ENCODE data around the gene WDR26. TPM values are rescaled to one million over a fixed set of nuclear protein-coding genes. Genes with fewer than 3 reads are reported as not detected.
A peak's percentile ranks its signal among the peaks of the same experiment; 100 is the strongest.
"Not testable (repeated sequence)": the region's sequence is repeated elsewhere in the genome, so short reads cannot be mapped to it uniquely, and the experiment has no call there.

WDR26 gene
- 71.2 TPM for polyA plus RNA-seq (2013, experiment 1 of 2)
- 67.9 TPM for polyA plus RNA-seq (2013, experiment 2 of 2)

GRCh38 chr1:224434691-224435317 is at the start of gene WDR26:
Gene WDR26 (minus strand): TSS chr1:224434797.
- Histone ChIP-seq H3K9ac (ENCODE audit: low read length) (peak within 1 kb of the TSS; percentile 97), H3K14ac (ENCODE audit: low read length in 2 of 2) (peak within 1 kb of the TSS; percentile 6 to 99), H3K4me2 (ENCODE audit: low read length, poor library complexity, severe bottlenecking) (peak within 1 kb of the TSS; percentile 79), H2BK5ac (ENCODE audit: low read depth, low read length, poor library complexity, severe bottlenecking) (peak within 1 kb of the TSS; percentile 22), H4K8ac (ENCODE audit: low read length) (peak within 1 kb of the TSS; percentile 93), H2BK12ac (ENCODE audit: low read length in 2 of 2) (peak within 1 kb of the TSS in 1 of 2 experiments; percentile 93), H3K4me1 (ENCODE audit: control insufficient read depth, insufficient read depth, low read depth, low read length) (peaks cover 7% of the 10 kb centered on the region), H3K23ac (ENCODE audit: low read length in 2 of 2) (peak within 1 kb of the TSS in 1 of 2 experiments; percentile 91), H2AK5ac (ENCODE audit: low read length, severe bottlenecking) (no peak within 1 kb of the TSS), H3K27me3 (ENCODE audit: control insufficient read depth in 1 of 2, insufficient read depth in 1 of 2, low read length in 2 of 2) (no peaks in the 10 kb centered on the region), H3K9me3 (ENCODE audit: control insufficient read depth, low read length) (no peaks in the 10 kb centered on the region), H2AFZ (ENCODE audit: low read depth, low read length) (peak within 1 kb of the TSS; percentile 83), H3K4ac (ENCODE audit: low read depth in 1 of 2, low read length in 2 of 2) (peak within 1 kb of the TSS; percentile 58 to 86), H3K36me3 (ENCODE audit: control insufficient read depth in 1 of 2, insufficient read depth in 2 of 2, low read depth in 1 of 2, low read length in 2 of 2) (peaks cover 0 to 18% of the 10 kb centered on the region in 2 experiments), H3K27ac (ENCODE audit: low read length, poor library complexity, severe bottlenecking) (peak within 1 kb of the TSS; percentile 75), H2BK15ac (ENCODE audit: low read depth, poor library complexity, severe bottlenecking) (peak within 1 kb of the TSS; percentile 48), H3K4me3 (ENCODE audit: insufficient read depth in 1 of 2, low read depth in 1 of 2, low read length in 2 of 2) (peak within 1 kb of the TSS; percentile 97 to 100), H3K18ac (ENCODE audit: low read depth in 1 of 2, low read length in 2 of 2) (peak within 1 kb of the TSS; percentile 89 to 98), H3K79me1 (replicated peaks; ENCODE audit: low read length, poor library complexity, severe bottlenecking) (peaks cover 6% of the 10 kb centered on the region), H2BK120ac (ENCODE audit: low read depth, low read length) (peak within 1 kb of the TSS; percentile 90), H4K91ac (ENCODE audit: low read length) (peak within 1 kb of the TSS; percentile 96)
- WGBS = under 1% methylated on average over 37 of the region's 46 CpGs
- DNase-seq = peak; percentile 91

- not testable (repeated sequence) for H3K27ac ChIP-seq (ENCODE audit: low read length, poor library complexity, severe bottlenecking); DNase-seq; H3K27me3 ChIP-seq (ENCODE audit: control insufficient read depth in 1 of 2, insufficient read depth in 1 of 2, low read length in 2 of 2); H3K4me3 ChIP-seq (ENCODE audit: insufficient read depth in 1 of 2, low read depth in 1 of 2, low read length in 2 of 2); H3K4me1 ChIP-seq (ENCODE audit: control insufficient read depth, insufficient read depth, low read depth, low read length); H2BK15ac ChIP-seq (ENCODE audit: low read depth, poor library complexity, severe bottlenecking); H3K14ac ChIP-seq (ENCODE audit: low read length in 2 of 2); H3K9me3 ChIP-seq (ENCODE audit: control insufficient read depth, low read length); H3K36me3 ChIP-seq (ENCODE audit: control insufficient read depth in 1 of 2, insufficient read depth in 2 of 2, low read depth in 1 of 2, low read length in 2 of 2); H3K79me1 ChIP-seq (replicated peaks; ENCODE audit: low read length, poor library complexity, severe bottlenecking); H4K91ac ChIP-seq (ENCODE audit: low read length); H3K23ac ChIP-seq (ENCODE audit: low read length in 2 of 2); H3K18ac ChIP-seq (ENCODE audit: low read depth in 1 of 2, low read length in 2 of 2); H2AK5ac ChIP-seq (ENCODE audit: low read length, severe bottlenecking); H3K9ac ChIP-seq (ENCODE audit: low read length); H2BK12ac ChIP-seq (ENCODE audit: low read length in 2 of 2); H2BK120ac ChIP-seq (ENCODE audit: low read depth, low read length); H4K8ac ChIP-seq (ENCODE audit: low read length); H2BK5ac ChIP-seq (ENCODE audit: low read depth, low read length, poor library complexity, severe bottlenecking); H3K4me2 ChIP-seq (ENCODE audit: low read length, poor library complexity, severe bottlenecking); H2AFZ ChIP-seq (ENCODE audit: low read depth, low read length); H3K4ac ChIP-seq (ENCODE audit: low read depth in 1 of 2, low read length in 2 of 2)
- WGBS = 98% methylated on average over 7 of the region's 7 CpGs
Observed at GRCh38 chr1:224483206-224483605, 48.6 kb upstream of the WDR26 start.

- H3K18ac ChIP-seq (ENCODE audit: low read depth in 1 of 2, low read length in 2 of 2) = no peak overlapping the region
- H2BK120ac ChIP-seq (ENCODE audit: low read depth, low read length) = no peak overlapping the region
- DNase-seq = no peak
- H3K27me3 ChIP-seq (ENCODE audit: control insufficient read depth in 1 of 2, insufficient read depth in 1 of 2, low read length in 2 of 2) = no peaks in the 10 kb centered on the region
- H3K27ac ChIP-seq (ENCODE audit: low read length, poor library complexity, severe bottlenecking) = no peak overlapping the region
- H2BK12ac ChIP-seq (ENCODE audit: low read length in 2 of 2) = no peak overlapping the region
- H3K4me3 ChIP-seq (ENCODE audit: insufficient read depth in 1 of 2, low read depth in 1 of 2, low read length in 2 of 2) = no peak overlapping the region
- H3K14ac ChIP-seq (ENCODE audit: low read length in 2 of 2) = no peak overlapping the region
- 79% methylated on average over 4 of the region's 4 CpGs for WGBS
- no peaks in the 10 kb centered on the region for H3K79me1 ChIP-seq (replicated peaks; ENCODE audit: low read length, poor library complexity, severe bottlenecking)
- no peaks in the 10 kb centered on the region for H3K36me3 ChIP-seq (ENCODE audit: control insufficient read depth in 1 of 2, insufficient read depth in 2 of 2, low read depth in 1 of 2, low read length in 2 of 2)
- no peak overlapping the region for H2BK5ac ChIP-seq (ENCODE audit: low read depth, low read length, poor library complexity, severe bottlenecking)
- H4K8ac ChIP-seq (ENCODE audit: low read length) = no peak overlapping the region
- peak overlapping the region in 1 of 2 experiments; percentile 5 for H3K23ac ChIP-seq (ENCODE audit: low read length in 2 of 2)
- no peak overlapping the region for H4K91ac ChIP-seq (ENCODE audit: low read length)
- H3K4me2 ChIP-seq (ENCODE audit: low read length, poor library complexity, severe bottlenecking) = no peak overlapping the region
- H2BK15ac ChIP-seq (ENCODE audit: low read depth, poor library complexity, severe bottlenecking) = no peak overlapping the region
- peaks cover 8% of the 10 kb centered on the region for H3K9me3 ChIP-seq (ENCODE audit: control insufficient read depth, low read length)
- H2AFZ ChIP-seq (ENCODE audit: low read depth, low read length) = no peak overlapping the region
- no peak overlapping the region for H3K9ac ChIP-seq (ENCODE audit: low read length)
- H3K4me1 ChIP-seq (ENCODE audit: control insufficient read depth, insufficient read depth, low read depth, low read length) = no peaks in the 10 kb centered on the region
- no peak overlapping the region for H2AK5ac ChIP-seq (ENCODE audit: low read length, severe bottlenecking)
- no peak overlapping the region for H3K4ac ChIP-seq (ENCODE audit: low read depth in 1 of 2, low read length in 2 of 2)
Observed at GRCh38 chr1:224482619-224483018, 48.0 kb upstream of the WDR26 start.

- no peak overlapping the region for H2BK120ac ChIP-seq (ENCODE audit: low read depth, low read length)
- peaks cover 8% of the 10 kb centered on the region for H3K9me3 ChIP-seq (ENCODE audit: control insufficient read depth, low read length)
- no peak overlapping the region for H2AK5ac ChIP-seq (ENCODE audit: low read length, severe bottlenecking)
- no peaks in the 10 kb centered on the region for H3K79me1 ChIP-seq (replicated peaks; ENCODE audit: low read length, poor library complexity, severe bottlenecking)
- H3K9ac ChIP-seq (ENCODE audit: low read length) = no peak overlapping the region
- H2BK5ac ChIP-seq (ENCODE audit: low read depth, low read length, poor library complexity, severe bottlenecking) = no peak overlapping the region
- no peak for DNase-seq
- H3K23ac ChIP-seq (ENCODE audit: low read length in 2 of 2) = no peak overlapping the region
- H3K27ac ChIP-seq (ENCODE audit: low read length, poor library complexity, severe bottlenecking) = no peak overlapping the region
- H3K14ac ChIP-seq (ENCODE audit: low read length in 2 of 2) = no peak overlapping the region
- no peak overlapping the region for H2BK15ac ChIP-seq (ENCODE audit: low read depth, poor library complexity, severe bottlenecking)
- H3K4me3 ChIP-seq (ENCODE audit: insufficient read depth in 1 of 2, low read depth in 1 of 2, low read length in 2 of 2) = no peak overlapping the region
- H3K4me1 ChIP-seq (ENCODE audit: control insufficient read depth, insufficient read depth, low read depth, low read length) = no peaks in the 10 kb centered on the region
- H2BK12ac ChIP-seq (ENCODE audit: low read length in 2 of 2) = no peak overlapping the region
- H3K4ac ChIP-seq (ENCODE audit: low read depth in 1 of 2, low read length in 2 of 2) = no peak overlapping the region
- no peak overlapping the region for H3K4me2 ChIP-seq (ENCODE audit: low read length, poor library complexity, severe bottlenecking)
- no peaks in the 10 kb centered on the region for H3K36me3 ChIP-seq (ENCODE audit: control insufficient read depth in 1 of 2, insufficient read depth in 2 of 2, low read depth in 1 of 2, low read length in 2 of 2)
- WGBS = 84% methylated on average over 2 of the region's 2 CpGs
- no peak overlapping the region for H3K18ac ChIP-seq (ENCODE audit: low read depth in 1 of 2, low read length in 2 of 2)
- no peak overlapping the region for H4K91ac ChIP-seq (ENCODE audit: low read length)
- H4K8ac ChIP-seq (ENCODE audit: low read length) = no peak overlapping the region
- no peaks in the 10 kb centered on the region for H3K27me3 ChIP-seq (ENCODE audit: control insufficient read depth in 1 of 2, insufficient read depth in 1 of 2, low read length in 2 of 2)
- no peak overlapping the region for H2AFZ ChIP-seq (ENCODE audit: low read depth, low read length)
Observed at GRCh38 chr1:224481601-224482000, 47.0 kb upstream of the WDR26 start.

All from mesenchymal stem cell (in vitro differentiated cells and primary cell).